Peyer's patch (tissue), 4 donors: ENCODE data around the gene IGF1.

Source experiments
- POLR2A ChIP-seq, 2 donors: fragments of 450-650 bp; IDR thresholded peaks; one replicate each; pipeline ENCODE4 v1.5.1; 2017; ENCODE audit warnings: antibody characterized with exemption in 2 of 2, mild to moderate bottlenecking in 2 of 2, moderate library complexity in 2 of 2
- TF ChIP-seq, protein P1 (sequence below), 6 experiments: fragments of 450-650 bp in 4 of 6; fragments of 200-600 bp in 2 of 6; sonication (generic) in 1 of 6; IDR thresholded peaks; one replicate each; pipeline ENCODE4 v1.5.1; 2017 to 2019; ENCODE audit warnings: antibody characterized with exemption in 6 of 6, mild to moderate bottlenecking in 3 of 6, moderate library complexity in 1 of 6

DNA sequence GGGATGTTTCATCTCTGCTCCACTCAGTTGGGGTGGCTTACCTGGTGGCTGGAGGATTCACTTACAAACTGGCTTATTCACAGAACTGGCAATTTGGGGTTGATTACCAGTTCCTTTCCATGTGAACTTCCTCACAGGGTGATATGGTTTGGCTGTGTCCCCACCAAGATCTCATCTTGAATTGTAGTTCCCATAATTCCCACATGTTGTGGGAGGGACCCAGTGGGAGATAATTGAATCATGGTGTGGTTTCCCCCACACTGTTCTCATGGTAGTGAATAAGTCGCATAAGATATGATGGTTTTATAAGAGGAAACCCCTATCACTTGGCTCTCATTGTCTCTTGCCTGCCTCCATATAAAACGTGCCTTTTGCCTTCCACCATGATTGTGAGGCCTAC lies 26.9 kb upstream of the IGF1 start:
- TF ChIP-seq, protein P1, sequence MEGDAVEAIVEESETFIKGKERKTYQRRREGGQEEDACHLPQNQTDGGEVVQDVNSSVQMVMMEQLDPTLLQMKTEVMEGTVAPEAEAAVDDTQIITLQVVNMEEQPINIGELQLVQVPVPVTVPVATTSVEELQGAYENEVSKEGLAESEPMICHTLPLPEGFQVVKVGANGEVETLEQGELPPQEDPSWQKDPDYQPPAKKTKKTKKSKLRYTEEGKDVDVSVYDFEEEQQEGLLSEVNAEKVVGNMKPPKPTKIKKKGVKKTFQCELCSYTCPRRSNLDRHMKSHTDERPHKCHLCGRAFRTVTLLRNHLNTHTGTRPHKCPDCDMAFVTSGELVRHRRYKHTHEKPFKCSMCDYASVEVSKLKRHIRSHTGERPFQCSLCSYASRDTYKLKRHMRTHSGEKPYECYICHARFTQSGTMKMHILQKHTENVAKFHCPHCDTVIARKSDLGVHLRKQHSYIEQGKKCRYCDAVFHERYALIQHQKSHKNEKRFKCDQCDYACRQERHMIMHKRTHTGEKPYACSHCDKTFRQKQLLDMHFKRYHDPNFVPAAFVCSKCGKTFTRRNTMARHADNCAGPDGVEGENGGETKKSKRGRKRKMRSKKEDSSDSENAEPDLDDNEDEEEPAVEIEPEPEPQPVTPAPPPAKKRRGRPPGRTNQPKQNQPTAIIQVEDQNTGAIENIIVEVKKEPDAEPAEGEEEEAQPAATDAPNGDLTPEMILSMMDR (IDR thresholded peaks at IDR 0.05): no peak
- TF ChIP-seq POLR2A (IDR thresholded peaks at IDR 0.05): no peak
